Kidney capillary endothelial cell (primary cell): ENCODE results near the gene PUS7.
"Not testable (repeated sequence)": the region's sequence is repeated elsewhere in the genome, so short reads cannot be mapped to it uniquely, and the experiment has no call there.

Experiments used
- DNase-seq: peaks from one replicate; pipeline ENCODE4 v3.0.0-alpha.2; 2018; ENCODE audit warnings: low spot score

The PUS7 gene

GRCh38 chr7:105497016-105497415 is 25.1 kb downstream of the PUS7 start:
- DNase-seq = no peak

DNA sequence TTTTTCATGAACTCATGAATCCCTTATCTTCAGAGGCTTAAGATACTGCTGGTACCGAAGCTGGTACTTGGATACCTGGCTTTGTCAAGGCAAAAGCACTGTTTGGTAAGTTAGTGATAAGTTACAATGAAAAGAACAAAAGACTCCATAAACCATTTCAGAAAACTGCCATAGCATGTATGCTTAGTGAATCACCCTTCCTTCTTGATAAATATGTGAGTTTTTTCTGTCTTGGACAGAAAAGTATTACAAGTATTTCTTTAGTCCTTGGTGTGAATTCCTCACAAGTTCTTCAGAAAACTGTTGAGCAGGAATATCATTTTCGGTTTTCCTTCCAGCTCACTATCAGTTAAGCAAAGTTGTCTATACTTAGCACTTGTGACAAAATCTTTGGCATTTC is 25.6 kb downstream of the PUS7 start:
- peak; percentile 37 for DNase-seq

GRCh38 chr7:105493923-105494315 is 28.2 kb downstream of the PUS7 start:
- no peak for DNase-seq

DNA sequence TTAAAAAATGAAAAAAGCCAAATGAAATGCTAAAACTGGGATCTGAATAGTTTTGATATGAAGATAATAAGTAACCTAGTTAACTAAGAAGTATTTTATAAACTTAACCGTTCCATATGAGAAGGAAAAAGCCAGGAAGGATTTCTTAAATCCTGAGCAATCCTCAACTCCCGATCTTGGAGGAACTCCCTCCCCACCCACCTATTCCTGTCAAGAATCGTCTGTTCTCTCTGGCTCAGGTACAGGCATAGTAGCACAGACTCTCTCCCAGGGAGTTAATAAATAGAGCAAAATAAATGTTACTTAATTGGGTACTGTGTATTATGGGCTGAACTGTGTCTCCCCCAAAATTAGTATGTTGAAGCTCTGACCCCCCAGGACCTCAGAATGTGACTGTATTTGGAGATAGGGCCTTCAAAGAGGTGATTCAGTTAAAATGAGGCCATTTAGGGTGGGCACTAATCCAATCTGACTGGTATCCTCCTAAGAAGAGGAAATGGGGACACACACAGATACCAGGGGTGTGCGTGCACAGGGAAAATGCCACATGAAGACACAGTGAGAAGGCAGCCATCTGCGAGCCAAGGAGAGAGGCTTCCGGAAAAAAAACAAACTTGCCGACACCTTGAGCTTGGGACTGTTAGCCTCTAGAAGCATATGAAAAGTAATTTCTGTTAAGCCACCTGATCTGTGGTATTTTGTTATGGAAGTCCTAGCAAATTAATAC is 28.7 kb downstream of the PUS7 start:
- DNase-seq = no peak

DNA sequence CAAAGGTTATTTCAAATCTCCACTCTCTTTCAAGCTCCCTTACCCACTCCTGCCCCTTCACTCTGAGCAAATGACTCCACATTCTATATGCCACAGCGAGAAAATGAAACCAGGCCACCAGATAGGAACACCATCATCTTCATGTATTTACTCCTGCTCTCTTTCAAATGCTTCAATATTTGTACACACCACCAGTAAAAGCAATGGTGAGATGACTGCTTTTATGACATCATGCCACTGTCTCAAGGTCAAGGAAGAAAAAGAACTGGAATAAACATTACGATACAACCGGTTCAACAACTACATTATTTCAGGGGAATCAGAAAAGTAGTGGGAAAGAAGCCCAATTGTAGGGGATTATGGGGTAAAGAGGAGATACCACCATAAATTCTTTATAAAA is 32.7 kb downstream of the PUS7 start:
- no peak for DNase-seq

- peak; percentile 90 for DNase-seq
Measured at GRCh38 chr7:105487579-105488571, 34.2 kb downstream of the PUS7 start.

DNA sequence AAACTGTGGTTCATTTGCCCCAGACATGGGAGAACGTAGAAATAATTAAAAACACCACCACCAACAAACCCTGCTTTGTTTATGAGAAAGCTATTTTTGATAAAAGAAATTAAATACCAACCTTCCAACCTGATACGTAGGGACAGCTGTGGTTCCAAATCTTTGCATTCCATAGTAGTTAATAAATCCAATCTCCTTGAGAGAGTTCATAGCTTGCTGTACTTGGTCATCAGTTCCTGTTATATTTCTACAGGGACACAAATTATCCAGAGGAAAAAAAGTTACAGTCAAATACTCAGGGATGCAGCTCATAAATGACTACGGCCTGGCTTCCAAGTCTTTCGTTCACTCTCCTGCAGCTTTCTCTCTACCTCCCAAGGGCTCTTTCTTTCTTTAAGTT is 41.1 kb downstream of the PUS7 start:
- no peak for DNase-seq

GRCh38 chr7:105478606-105479005 is 43.5 kb downstream of the PUS7 start:
- DNase-seq = no peak

DNA sequence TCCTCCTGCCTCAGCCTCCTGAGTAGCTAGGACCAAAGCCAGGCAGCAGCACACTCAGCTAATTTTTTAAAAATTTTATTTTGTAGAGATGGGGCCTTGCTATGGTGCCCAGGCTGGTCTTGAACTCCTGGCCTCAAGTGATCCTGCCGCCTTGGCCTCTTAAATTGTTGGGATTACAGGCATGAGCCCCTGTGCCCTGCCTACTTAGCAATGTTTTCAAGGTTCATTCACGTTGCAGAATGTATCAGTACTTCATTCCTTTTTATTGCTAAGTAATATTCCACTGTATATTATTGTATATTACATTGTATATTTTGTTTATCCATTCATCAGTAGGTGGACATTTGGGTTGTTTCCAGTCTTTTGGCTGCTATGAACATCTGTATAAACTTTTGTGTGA is 44.2 kb downstream of the PUS7 start:
- DNase-seq = no peak

- DNase-seq = no peak
Measured at GRCh38 chr7:105474045-105474444, 48.0 kb downstream of the PUS7 start.

- DNase-seq = no peak
Measured at GRCh38 chr7:105473163-105473562, 48.9 kb downstream of the PUS7 start.

GRCh38 chr7:105470846-105471245 is 51.2 kb downstream of the PUS7 start:
- no peak for DNase-seq

DNA sequence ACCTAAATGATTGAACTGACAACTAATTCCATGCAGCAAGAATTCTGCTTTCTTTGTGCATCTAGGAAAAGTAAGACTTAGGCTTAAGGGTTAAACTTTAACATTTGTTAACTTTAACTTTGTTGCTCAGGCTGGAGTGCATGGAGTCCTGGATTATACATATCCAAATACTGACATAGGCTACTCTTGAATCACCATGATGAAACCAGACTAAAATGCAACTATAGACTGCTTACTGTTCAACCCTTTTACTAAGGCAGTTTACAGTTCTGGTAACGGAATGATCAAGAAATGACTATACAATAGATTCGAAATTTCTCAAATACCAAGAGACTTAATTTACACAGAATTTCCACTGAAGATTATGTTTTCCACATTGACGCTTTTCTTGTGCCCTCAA is 52.0 kb downstream of the PUS7 start:
- no peak for DNase-seq

GRCh38 chr7:105462765-105463420 is 59.2 kb downstream of the PUS7 start:
- no peak for DNase-seq

DNA sequence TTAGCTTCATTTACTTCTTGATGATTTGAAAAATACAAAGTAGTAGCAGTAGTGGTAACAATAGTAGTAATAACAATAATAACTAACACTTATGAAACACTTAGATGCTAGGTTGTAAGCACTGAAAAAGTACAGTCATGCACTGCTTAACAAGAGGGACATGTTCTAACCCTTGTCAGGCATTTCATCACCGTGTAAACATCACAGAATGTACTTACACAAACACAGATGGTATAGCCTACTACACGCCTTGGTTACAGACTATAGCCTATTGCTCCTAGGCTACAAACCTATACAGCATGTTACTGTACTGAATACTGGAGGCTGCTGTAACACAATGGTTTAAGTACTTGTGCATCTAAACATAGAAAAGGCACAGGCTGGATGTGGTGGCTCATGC is 60.6 kb downstream of the PUS7 start:
- DNase-seq = no peak

DNA sequence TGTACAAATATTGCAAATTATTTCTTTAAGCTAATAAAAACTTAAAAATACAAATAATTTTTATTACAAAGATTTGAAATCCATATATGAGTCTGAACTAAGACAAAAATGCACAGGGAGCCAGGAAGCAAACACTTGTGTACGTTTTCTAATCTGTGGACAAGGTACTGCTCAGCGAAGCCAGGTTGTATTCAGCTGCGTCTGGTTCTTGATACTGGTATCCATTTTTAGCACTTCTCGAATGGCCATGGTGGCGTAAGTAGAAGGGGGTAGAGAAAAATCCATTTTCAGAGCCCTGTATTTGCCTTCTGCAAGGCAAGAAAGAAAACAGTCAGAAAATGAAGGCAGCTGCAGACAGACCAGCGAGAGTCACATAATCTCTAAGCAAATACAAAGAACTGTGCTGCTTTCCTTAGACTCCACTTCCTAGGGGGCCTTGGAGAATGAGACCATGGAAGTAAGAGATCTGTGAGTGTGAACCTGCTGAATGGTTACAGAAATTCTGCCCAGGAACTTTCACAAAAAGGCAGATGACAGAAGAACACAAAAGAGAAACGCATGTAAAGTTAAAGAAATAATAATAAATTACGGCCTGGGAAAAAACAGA is 64.3 kb downstream of the PUS7 start:
- DNase-seq = no peak

DNA sequence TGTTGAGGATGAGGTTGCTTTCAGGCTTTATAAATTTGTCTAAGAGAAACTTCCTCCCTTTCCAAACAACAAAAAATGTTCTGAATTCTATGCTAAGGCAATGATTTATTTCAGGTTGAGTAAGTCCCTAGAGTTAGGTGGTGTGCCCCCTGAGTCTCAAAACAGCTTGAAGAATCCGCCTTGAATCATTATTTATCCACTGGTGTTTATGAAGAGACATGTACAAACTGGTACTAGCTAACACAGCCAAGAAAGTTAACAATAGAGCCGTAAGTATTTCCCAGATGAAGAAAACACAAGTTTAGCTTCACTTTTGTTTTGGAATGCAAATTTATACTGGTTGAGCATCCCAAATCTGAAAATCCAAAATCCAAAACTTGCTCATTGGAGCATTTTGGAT is 67.2 kb downstream of the PUS7 start:
- DNase-seq = no peak

- no peak for DNase-seq
Measured at GRCh38 chr7:105454095-105454747, 67.8 kb downstream of the PUS7 start.

DNA sequence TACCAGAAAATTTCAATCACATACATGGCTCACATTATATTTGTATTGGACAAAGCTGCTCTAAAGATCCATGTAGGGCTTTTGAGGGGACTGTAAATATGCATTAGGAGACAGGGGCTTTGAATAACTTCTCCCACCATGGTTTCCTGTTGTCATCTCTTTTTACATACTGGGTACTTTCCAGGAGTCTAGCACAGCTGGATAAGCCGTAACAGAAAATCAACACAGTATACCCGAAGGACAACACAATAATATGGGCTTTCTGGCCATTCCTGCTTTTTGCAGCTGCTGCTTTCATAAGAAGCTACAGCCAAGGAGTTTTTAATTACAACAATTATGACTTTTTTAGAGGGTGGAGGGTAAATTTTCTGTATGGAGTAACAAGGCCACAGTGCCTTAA is 70.0 kb downstream of the PUS7 start:
- DNase-seq = no peak

DNA sequence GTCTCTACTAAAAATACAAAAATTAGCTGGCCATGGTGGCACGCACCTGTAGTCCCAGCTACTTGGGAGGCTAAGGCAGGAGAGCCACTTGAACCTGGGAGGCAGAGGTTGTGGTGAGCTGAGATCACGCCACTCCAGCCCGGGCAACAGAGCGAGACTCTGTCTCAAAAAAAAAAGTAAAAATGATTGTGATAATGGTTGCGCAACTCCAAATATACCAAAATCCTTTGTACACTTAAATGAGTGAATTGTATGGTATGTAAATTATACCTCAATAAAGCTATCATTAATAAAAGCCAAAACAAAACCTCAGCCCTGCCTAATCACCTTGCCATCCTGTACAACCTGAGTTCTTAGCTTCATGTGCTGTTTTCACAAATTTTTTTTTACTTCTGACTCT is 71.2 kb downstream of the PUS7 start:
- DNase-seq = not testable (repeated sequence)

- DNase-seq = no peak
Measured at GRCh38 chr7:105450177-105450861, 71.8 kb downstream of the PUS7 start.
